Measurements from ENCODE around the gene TIMM10B.

The TIMM10B gene, protein sequence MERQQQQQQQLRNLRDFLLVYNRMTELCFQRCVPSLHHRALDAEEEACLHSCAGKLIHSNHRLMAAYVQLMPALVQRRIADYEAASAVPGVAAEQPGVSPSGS

DNA sequence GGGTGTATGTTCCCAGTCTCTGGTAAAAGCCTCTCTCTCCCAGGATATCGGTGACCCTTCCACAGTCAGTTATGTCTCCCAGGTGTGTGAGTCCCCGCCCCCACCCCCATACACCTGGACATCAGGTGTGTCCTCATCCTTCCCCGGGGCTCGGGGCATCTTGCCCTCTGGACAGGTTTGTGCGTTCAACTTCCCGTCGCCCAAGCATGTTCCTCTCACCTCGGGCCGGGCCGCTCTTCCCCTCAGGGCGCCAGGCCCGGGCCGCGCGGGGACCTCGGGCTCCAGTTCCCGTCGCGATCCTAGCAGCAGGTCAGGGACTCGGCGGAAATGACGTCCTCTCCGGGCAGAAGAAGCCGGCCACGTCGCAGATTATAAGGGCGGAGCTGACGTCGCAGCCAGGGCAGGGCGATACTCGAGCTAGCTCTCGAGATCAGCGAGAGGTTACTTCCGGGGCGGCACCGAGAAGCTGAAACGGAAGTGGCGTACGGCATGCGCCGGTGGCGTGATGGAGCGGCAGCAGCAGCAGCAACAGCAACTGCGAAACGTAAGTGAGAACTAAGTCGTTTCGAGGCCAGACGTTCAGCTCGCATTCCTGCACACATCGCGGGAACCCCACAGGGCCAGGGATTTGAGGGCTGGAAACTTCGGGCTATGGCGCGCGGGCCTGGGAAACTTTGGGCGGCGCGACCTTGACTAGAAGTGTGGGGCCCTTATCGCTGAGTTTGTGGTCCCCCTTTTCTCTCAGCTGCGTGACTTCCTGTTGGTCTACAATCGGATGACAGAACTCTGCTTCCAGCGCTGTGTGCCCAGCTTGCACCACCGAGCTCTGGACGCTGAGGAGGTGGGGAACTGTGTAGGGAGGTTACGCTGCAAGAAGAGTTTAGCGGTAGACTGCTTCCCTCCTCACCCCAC, at the start of gene TIMM10B, which contains the start of gene ARFIP2:
TSS of gene TIMM10B (plus strand) at position 490 of the 912 bp plus-strand sequence. CDS start at position 506, 16 bp downstream.
TSS of gene ARFIP2 (minus strand) at position 320 of the 912 bp plus-strand sequence. CDS start 910 bp downstream, outside the sequence.
- peak; percentile 97 for DNase-seq

DNA sequence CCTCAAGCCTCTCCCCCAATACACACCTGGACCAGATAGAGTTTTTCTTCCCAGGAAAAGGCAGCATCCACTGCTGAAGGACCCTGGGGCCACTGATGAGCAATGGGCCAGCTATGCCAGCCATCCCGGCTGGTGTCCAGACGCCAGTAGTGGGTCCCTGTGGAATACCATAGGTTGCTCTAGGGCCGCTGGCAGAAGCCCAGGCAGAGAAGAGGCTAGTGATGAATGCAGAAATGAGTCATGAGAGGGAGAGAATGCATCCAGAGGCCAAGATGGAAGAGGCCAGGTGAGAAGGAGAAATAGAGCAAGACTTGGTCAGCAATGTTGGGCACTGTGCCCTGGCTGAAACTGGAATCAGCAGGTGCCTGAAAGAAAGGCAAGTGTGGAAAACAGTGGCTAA, 49.4 kb upstream of the TIMM10B start:
- DNase-seq = no peak

DNA sequence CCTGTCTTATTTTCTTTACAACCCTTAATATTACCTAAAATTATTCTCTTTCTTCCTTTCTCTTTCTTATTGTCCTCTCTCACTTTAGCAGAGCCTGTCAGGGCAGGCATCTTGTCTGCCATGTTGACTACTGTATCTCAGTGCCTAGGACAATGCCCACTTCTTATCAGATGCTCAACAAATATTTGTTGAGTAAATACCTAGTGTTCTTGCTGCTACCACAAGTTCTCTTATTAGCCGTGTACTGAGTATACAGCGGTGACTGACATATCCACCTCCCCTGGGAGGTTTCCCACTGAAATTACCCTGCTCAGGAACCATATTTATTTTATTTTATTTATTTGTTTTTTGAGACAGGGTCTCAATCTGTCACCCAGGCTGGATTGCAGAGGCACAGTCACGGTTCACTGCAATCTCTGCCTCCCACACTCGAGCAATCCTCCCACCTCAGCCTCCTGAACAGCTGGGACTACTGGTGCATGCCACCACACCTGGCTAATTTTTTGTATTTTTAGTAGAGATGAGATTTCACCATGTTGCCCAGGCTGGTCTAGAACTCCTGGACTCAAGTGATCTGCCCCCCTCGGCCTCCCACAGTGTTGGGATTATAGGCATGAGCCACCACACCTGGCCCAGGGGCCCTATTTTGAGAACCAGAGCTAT, 47.2 kb upstream of the TIMM10B start:
- no peak for DNase-seq

DNA sequence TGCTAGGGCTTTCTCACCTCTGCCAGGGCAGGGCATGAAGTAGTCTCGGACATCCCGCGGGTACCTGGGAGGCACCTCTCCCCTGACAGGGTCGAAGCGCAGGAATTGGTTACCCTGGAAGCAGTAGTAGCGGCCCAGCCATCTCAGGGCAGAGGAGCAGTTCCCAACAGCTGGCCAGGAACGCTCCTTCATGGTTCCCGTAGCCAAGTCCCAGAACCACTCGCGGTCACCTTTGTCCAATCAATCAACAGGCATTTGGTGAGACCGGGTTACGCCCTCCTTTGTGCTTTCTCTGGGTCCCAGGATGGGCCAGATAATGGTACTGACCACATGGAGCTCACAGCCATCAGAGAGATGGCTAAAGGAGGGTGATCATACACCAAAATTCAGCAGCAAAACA, 43.9 kb upstream of the TIMM10B start:
- no peak for DNase-seq

DNA sequence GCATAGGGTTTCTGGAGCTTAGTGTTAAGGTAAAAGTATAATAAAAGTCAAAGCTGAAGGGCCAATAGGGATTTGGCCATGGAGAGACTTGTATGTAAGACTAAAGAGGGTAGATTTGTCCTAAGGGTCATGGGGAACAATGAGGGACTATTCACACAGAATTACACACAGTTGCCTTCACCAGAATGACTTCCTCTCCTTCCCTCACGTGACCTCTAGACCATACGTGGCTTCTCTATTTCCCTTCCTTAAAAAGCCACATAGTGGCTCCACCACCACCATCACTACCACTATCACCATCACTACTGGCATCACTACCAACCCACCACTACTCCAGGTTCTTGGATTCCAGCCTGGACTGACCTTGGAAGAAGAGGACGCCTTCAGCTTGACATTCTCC, 43.3 kb upstream of the TIMM10B start:
- peak; percentile 21 for DNase-seq

DNA sequence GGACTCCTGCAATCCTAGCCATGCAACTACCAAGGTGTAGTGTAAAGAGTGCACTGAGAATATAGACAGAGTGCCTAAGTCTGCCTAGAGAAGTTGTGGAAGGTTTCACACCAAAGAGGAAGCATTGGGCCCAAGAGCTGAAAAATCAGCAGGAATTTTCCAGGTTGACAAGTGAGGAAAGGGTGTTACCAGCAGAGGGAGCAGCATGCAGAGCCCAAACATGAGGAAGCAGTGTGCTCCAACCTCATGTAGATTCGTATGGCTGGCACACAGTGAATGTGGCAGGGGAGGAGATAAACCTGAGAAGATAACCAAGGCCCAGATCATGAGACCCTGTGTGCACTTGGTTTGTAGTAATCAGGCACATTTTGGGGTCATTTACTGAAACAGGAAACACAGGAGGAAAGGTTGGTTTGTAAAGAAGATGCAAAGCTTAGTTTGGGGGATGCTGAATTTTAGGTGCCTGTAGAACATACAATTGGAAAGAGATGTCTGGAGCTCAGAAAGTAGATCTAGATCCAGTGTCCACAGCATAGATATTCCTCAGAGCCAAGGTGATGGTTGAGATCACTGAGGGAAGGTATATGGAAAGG, 42.2 kb upstream of the TIMM10B start:
- peak; percentile 51 for DNase-seq

DNA sequence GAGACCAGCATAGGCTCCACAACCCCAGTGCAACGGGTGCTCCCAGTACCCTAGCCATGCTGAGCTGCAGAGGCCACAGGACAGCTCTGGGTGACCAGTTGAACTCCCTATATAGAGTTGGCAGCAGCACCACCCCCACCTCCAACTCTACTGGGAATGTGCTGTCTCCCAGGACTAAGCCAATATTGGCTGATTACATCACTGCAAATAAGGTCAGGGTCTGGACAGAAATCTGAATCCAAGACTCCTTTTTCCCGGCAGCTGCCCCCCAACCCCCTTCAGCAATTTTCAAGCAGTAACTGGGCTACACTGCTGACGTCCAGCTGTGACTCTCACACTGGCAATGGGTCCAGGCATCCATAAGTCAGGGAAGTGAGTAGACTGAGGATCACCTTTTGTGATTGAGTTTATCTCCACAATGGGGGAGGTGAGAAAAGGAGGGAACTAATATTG, 40.4 kb upstream of the TIMM10B start, which contains the start of gene HPX:
TSS of gene HPX (minus strand) at position 82 of the 453 bp plus-strand sequence. CDS start at position 58, 24 bp downstream.
- no peak for DNase-seq

DNA sequence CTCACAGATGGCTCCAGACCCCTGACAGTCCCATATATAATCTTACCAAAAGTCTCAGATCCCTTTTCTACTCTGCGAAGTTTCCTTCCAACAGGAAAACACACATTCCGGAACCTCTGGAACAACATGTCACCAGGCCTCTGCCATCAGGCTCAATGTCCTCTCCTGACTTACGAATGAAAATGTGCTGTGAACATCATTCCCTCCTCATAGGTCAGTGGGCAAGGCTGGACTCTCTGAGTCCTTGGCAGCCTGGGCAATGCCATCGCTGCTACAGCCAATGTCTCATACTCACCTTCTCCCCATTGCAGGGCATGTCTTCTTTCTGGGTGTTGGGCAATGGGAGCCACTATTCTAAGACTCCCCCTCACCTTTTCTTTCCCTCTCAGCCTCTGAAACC, 38.9 kb upstream of the TIMM10B start:
- DNase-seq = no peak

DNA sequence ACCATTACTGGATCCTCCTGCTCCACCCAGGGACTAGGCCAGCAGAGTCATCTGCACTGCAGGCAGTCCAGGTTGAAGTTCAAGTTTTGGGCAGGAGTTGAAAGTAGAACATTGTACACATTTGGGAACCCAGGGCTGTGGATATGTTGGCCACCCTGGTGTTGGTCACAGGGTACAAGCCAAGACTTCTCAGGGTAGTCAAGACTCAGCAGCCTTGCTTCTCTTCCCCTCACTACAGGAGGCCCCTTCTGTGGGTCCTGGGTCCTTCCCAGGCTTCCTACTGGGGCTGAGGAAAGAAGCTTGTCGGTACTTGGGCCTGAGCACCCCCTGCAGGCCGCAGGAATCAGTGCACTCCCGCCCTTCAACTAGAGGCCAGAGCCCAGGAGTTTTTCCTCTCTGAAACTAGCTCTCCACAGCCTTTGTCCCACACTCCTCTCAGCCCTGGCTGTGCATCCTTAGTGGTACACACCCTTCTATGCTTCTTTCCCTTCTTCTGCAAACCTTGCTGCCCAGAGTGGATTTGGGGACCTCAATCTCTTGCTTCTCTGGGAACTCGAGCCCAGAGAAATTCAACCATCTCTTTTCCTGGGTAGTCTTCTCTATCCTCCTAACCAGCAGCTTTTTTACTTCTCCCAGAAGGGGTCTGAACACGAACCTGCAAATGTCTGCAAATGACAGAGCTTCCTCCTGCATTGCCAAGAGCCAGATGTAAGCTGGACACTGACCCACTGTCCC, 37.9 kb upstream of the TIMM10B start:
- peak; percentile 64 for DNase-seq

DNA sequence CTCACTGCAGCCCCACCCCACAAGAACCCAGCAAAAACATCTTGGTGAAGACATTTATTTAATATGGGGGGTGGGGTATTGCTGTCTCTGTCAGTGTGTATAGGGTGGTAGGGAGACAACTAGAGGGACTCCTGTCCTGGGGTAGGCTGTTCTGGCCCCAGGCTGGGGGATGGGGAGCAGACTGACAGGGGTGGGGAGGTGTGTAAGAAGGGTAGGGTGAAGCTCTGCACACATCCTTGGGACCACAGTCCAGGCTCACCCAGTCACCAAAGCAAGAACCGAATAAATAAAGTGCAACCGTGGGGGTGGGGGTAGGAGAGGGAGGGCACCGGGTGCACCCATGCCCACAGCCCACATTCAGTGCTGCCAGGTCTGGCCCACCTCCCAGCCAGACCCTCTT, 32.7 kb upstream of the TIMM10B start:
- no peak for DNase-seq

DNA sequence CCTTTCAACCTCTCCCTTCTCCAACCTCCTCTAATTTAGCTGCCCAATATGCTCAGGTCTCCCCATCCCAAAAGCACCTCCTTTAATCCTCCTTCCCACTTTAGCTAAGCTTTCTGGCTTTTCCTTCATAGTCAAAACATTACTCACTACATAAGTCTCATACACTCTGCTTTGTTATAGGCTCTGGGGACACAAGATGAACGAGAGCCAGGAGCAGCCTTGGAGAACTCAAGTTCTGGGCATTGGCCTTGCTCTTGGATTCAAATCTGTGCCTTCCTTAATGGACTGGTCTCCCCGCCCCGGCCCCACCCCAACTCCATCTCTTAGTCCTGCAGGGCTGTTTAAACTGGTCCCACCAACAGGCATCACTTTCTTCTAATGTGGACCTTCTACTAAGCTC, 29.1 kb upstream of the TIMM10B start:
- no peak for DNase-seq

DNA sequence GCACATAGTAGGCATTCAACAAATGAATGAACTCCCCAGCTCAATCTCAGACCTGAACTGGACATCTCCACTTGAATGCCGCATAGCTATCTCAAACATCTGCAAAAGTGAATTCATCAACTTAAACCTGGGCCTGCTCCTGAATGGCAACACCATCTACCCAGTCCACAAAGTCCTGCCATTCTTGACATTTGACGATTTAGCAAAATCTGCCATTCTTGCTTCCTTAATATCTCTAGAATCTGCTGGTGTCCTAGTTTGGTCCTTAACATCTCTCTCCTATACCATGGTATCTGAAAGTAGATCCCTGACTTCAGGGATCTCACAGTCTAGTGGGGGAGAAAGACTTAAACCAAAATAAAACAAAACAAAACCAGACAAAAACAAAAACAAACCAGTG, 28.1 kb upstream of the TIMM10B start:
- no peak for DNase-seq

DNA sequence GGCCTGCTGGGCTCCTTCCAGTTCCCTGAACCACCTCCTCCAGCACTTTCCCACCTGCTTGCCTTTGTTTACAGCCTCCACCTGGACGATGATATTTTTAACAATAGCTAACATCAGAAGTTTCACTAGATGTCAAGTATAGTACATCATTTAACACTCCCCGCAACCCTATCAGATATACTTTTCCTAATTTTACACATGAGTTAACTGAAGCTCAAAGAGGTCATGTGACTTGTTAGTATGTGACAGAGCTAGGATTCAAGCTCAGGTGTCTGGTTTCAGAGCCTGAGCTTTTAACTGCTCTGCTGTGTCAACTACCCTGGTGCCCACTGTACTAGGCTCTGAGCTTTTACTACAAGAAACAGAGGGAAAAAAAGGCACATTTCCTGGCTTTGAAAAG, 26.2 kb upstream of the TIMM10B start:
- no peak for DNase-seq

DNA sequence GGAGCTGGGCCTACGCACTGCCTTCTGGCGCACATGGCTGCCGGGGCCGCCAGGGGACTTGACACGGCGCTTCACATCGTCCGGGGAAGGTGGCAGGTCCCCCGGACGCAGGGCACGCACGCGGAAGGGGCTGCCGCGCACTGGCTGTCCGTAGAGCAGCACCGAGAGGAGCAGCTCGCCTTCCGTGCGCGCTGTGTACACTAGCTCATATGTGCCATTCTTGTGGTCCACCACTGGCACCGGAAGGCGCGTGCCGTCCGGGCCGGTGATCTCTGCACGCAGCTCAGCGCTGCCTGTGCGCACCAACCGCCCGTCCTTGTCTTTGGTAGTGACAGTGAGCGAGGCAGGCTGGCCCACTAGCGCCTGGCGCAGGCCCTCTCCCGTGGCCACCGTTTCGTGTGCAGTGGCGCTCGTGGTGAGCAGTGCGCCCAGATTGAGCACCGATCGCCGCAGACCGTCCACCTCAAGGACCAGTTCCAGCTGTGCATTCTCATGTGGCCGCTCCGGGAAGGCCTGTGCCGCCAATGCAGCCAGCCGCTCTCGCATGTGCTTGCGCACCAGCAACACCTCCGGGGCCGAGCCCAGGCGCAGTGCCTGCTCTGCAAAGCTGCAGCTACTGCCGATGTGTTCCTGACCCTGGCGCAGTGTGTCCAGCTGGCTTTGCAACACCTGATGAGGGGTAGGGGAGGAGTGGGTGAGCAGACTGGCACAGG, 24.8 kb upstream of the TIMM10B start:
- DNase-seq = no peak

DNA sequence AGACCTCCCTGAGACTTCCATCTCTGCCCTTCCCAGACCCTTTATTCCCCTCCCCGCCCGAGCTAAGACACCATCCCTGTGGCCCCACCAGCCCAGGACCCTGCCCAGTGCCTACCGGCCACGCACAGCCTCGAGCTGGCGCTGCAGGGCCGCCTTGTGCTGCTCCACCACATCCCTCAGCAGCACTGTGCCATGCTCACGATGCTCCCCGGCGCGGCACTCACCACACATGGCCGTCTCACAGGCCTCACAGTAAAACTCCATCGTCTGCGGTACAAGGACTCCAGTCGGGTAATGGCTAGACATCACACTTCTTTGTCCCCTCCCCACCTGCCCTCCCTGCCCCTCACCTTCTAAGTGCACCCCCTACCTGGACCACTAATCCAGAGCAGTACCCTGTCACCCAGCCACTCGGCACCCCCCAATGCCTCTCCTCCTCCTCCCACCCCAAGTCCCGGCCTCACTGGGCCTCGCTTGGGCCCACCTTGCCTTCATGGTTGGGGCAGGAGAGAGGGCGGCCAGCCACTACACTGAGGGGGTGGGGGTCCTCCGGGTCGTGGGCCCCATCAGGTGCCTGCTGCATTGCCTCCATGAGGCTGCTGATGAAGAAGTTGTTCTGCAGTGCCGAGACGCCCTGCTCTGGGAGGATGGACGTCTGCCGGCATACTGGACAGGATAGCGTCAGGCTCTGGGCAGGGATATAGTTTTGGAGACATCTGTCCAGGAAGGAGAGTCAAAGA, 23.6 kb upstream of the TIMM10B start:
- DNase-seq = no peak

DNA sequence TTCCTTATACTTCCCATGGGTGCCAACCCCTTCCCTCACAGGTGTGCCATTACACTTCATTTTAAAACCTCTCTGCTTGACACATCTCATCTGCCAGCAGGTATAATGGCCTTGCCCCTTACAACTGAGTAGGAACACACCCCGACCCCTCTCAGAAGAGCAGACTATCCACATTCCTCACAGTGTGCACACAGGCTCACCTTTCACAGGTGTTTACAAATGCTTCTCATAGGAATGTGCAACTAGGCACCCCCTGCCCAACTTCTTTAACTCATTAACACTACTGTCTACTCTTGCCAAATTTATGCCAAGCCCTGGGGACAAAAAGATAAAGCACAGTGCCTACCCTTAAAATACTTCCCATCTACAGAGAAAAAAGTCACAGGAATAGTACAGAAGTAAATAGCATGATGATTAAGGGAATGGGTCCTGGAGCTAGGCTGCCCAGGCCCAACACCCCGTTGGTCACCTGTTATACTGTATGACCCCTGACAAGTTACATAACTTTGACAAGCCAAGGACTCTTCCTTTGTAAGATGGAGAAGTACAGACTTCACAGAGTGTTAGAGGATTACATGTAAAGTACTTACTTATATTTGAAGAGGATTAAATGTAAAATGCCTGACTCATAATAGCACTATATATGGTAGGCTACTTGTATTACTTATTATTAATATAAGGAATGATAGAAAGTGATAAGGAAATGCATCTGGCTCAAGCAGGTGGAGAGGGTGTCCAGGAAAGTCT, 22.8 kb upstream of the TIMM10B start:
- DNase-seq = no peak

DNA sequence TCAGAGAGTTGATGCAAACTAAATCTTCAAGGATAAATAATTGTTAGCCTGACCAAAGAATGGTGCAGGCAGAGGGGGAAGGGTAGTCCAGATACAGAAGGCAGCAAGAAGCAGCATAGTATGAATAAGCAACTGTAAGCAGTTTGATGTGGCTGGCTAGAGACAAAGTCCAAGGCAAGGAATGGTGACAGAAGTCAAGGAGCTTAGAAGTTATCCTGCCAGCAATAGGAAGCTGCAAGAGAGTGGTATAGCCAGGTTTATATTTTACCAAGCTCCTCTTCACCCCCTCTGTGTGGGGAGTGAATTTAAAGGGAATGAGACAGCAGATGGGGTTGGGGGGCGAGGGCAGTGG, 22.2 kb upstream of the TIMM10B start:
- no peak for DNase-seq

DNA sequence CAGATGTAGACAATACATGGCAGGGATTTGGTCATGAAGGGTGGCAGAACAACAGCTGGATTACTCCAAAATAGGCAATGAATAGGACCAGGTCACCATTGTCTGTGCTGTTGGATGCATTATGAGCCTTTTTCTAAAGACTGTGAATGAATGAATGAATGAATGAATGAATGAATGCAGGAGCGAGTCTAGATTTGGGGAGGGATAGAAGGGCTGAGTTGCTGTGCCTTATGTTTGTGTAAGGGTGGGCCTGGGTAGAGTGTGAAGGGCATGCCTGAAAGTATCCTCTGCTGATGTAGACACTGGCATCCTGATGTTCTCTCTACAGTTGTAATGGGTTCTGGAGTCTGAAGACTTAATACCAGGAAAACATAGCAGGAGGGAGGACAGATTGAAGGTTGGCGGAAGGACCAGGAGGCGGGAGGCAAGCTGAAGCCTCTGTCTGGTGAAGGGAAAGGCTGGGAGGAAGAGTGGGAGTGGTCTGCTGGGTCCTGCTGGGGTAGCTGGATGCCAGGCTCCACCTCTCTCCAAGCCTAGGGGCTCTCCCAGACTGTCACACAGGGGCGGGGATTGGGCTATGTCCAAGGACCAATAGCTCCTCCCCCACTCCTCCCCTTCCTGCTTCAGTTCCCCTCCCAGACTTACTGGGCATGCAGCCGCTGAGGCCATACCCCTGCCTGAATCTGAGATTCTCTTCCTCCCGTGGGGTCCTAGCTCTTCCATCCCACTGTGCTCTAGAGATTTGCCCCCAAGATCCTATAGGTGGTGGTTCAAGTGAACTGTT, 12.4 kb upstream of the TIMM10B start:
- DNase-seq = no peak

DNA sequence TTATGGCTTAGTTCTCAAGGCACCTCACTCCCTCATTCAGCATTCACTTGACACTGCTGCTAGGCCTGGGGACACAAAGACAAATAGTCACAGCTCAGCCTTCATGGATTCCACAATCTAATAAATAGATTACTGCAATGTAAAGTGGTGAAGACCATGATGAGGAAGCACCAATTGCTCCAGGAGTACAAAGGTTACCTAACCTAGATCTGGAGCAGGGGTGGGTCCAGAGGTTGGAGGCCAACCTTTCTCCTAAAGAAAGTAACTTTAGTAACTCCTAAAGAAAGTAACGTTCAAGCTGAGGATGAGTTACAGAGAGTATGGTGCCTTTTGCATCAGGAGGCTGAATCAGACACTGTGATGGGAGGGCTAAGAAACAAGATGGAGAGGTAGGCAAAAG, 11.7 kb upstream of the TIMM10B start:
- DNase-seq = no peak

DNA sequence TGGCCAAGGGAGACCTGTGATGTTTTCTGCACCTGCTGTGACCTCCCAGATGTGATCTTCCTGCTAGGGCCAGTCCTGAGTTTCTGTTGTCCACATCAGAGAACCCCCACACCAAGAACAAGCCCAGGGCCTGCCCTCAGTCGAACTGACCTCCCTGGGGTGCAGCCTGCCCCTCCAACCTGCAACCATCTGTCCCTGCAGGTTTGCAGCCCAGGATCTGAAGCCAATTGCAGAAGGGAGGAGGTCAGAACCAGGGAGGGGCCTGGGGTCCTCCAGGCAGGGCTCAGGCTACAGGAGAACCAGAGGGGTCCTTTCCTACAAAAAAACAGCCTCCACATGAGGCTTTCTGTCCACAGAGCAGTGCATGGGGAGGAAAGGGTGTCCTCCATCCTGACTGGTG, 8.4 kb upstream of the TIMM10B start:
- DNase-seq = no peak
